Body of pancreas (tissue), 4 donors: ENCODE data around the gene CARD14. TPM values are rescaled to one million over a fixed set of nuclear protein-coding genes. Genes with fewer than 3 reads are reported as not detected.

ENCODE experiments used
- ATAC-seq: fragments of 150-250 bp; one replicate; pipeline ENCODE4 v1.9.1; 2016
- DNase-seq, 4 donors: peaks; one replicate each; pipeline ENCODE4 v3.0.0-alpha.2; 2019
- H3K27ac ChIP-seq, 4 donors: fragments of 200-600 bp; sonication (generic); 1 replicate in 3 of 4; 2 replicates in 1 of 4; pipeline versions ENCODE4 v1.5.1 to v1.6.1; 2016 to 2019; ENCODE audit warnings: mild to moderate bottlenecking in 1 of 4, mixed read lengths in 1 of 4, moderate library complexity in 1 of 4
- H3K27me3 ChIP-seq, 2 donors: fragments of 200-600 bp; sonication (generic); one replicate each; pipeline ENCODE4 v1.6.0; 2016; ENCODE audit warnings: mild to moderate bottlenecking in 1 of 2
- H3K36me3 ChIP-seq, 2 donors: fragments of 200-600 bp; sonication (generic); replicated peaks in 1 of 2; 2 replicates each; pipeline ENCODE4 v1.5.1; 2016; ENCODE audit warnings: low read depth in 2 of 2; ENCODE audit not compliant: insufficient read depth in 1 of 2
- H3K4me1 ChIP-seq: fragments of 200-600 bp; sonication (generic); one replicate; pipeline ENCODE4 v1.6.0; 2016
- H3K4me3 ChIP-seq, 2 donors: fragments of 200-600 bp; sonication (generic); 1 replicate in 1 of 2; 2 replicates in 1 of 2; pipeline ENCODE4 v1.5.1; 2016 to 2019
- H3K9me3 ChIP-seq, 3 donors: fragments of 200-600 bp; sonication (generic); 1 replicate in 2 of 3; 2 replicates in 1 of 3; pipeline ENCODE4 v1.5.1; 2016
- POLR2A ChIP-seq, 3 donors: fragments of 450-650 bp; IDR thresholded peaks; one replicate each; pipeline ENCODE4 v1.6.1; 2016; ENCODE audit warnings: antibody characterized with exemption in 3 of 3, mild to moderate bottlenecking in 2 of 3
- WGBS, 2 donors: methylation state at CpG; one replicate each; pipeline ENCODE4 v1.1.5; 2017; 5-methylcytosine and 5-hydroxymethylcytosine counted together
- intact Hi-C: fragments of 100-400 bp; cut with DNase I; formaldehyde crosslinking; loops from one replicate; pipeline ENCODE4 v1.15.1; 2023
- total RNA-seq, 2 donors: library from RNA; depleted of rRNA; stranded (reverse); fragments of >200 nt; gene quantifications; one replicate each; pipeline ENCODE4 v1.1.0, GENCODE V29; 2016
- TF ChIP-seq, protein P1 (sequence below), 7 experiments: fragments of 450-650 bp in 4 of 7; fragments of 200-600 bp in 3 of 7; sonication (generic) in 3 of 7; IDR thresholded peaks; one replicate each; pipeline ENCODE4 v1.5.1; 2016 to 2019; ENCODE audit warnings: antibody characterized with exemption in 7 of 7

CARD14 gene
- total RNA-seq, 2 donors from 2014 or later: not detected

DNA sequence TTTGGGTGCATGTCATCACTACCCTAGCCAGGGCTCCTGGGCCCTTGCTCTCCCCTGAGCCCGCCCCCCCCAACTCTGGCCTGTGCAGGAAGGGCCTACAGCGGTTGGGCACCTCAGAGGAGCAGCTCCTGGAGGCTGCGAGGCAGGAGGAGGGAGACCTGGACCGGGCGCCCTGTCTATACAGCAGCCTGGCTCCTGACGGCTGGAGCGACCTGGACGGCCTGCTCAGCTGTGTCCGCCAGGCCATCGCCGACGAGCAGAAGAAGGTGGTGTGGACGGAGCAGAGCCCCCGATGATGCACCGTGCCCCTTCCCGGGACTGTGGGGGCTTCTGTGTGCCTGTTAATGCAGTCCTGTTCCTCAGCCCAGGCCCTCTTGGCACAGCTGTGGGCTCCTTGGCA lies 38.2 kb downstream of the CARD14 start:
- Histone ChIP-seq H3K36me3 (peaks cover 0 to 7% of the 10 kb centered on the region in 2 donors), H3K4me3 (no peak overlapping the region), H3K27ac (no peak overlapping the region), H3K4me1 (no peaks in the 10 kb centered on the region), H3K27me3 (no peaks in the 10 kb centered on the region), H3K9me3 (no peaks in the 10 kb centered on the region)
- WGBS, 2 donors: 92 to 94% methylated on average over 13 to 14 of the region's 16 CpGs
- intact Hi-C loops: no loop called here
- no peak for ATAC-seq
- TF ChIP-seq, protein P1, sequence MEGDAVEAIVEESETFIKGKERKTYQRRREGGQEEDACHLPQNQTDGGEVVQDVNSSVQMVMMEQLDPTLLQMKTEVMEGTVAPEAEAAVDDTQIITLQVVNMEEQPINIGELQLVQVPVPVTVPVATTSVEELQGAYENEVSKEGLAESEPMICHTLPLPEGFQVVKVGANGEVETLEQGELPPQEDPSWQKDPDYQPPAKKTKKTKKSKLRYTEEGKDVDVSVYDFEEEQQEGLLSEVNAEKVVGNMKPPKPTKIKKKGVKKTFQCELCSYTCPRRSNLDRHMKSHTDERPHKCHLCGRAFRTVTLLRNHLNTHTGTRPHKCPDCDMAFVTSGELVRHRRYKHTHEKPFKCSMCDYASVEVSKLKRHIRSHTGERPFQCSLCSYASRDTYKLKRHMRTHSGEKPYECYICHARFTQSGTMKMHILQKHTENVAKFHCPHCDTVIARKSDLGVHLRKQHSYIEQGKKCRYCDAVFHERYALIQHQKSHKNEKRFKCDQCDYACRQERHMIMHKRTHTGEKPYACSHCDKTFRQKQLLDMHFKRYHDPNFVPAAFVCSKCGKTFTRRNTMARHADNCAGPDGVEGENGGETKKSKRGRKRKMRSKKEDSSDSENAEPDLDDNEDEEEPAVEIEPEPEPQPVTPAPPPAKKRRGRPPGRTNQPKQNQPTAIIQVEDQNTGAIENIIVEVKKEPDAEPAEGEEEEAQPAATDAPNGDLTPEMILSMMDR (IDR thresholded peaks at IDR 0.05): no peak
- no peak for TF ChIP-seq POLR2A (IDR thresholded peaks at IDR 0.05)
- DNase-seq: no peak

DNA sequence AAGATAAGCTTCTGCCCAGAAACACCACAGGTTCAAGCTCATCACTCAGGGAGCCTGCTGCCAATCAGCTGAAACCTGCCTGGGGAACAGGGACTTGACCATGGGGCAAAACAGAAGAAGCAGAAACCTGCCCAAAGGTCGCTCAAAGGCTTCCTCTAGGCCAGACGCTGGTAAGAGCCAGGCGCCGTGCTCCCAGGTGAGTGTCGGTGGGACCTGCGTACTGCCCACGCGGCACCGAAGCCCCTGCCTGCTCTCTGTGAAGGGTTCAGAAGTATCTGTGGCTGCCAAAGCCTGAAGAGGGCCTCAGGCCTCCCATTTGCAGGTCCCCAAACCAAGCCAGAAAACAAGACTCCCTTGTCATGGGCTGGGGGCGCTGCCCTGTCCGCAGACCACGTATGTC lies 39.9 kb downstream of the CARD14 start:
- intact Hi-C loops: no loop called here
- H3K36me3 ChIP-seq: peaks cover 0 to 7% of the 10 kb centered on the region in 2 donors
- no peak for TF ChIP-seq POLR2A (IDR thresholded peaks at IDR 0.05)
- TF ChIP-seq, protein P1 (IDR thresholded peaks at IDR 0.05): no peak

DNA sequence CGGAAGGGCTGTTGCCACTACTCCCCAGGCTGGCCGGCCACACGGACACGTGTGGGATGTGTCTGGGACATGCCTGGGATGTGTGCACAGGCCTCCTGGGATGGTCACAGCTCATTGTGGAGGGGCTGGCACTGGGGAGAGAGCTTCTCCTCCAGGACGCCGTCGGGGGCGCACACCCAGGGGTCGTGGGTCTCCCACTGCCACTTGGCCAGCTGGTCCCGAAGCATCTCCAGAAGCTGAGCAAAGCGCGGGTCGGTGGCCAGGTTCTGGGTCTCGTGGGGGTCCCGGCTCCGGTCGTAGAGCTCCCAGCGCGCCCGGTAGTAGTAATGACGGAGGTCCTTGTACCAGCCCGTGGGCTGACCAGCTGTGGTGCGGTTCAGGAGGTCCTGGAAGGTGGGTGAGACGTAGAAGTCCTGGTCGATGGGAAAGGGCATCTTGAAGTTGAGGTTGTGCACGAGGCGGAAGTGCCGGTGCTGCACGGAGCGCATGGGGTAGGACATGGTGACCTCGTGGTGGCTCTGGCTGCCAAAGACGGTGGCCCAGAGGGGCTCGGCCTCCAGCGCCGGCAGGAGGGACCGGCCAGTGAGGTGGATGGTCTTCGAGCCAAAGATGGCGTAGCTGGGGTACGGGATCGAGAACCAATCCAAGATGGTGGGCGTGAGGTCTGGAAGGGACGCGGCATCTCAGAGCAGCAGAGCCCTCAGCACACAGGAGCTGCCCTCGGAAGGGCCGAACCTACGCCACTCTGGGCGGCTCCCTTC lies 40.7 kb downstream of the CARD14 start:
- 92 to 100% methylated on average over 4 to 45 of the region's 47 CpGs for WGBS, 2 donors
- TF ChIP-seq, protein P1 (IDR thresholded peaks at IDR 0.05): no peak
- no peak for TF ChIP-seq POLR2A (IDR thresholded peaks at IDR 0.05)
- DNase-seq: no peak

More for the DNA sequence above, 39.9 kb downstream of the CARD14 start:
- H3K27ac ChIP-seq: no peak overlapping the region
- H3K9me3 ChIP-seq: no peaks in the 10 kb centered on the region
- no peak for DNase-seq
- H3K27me3 ChIP-seq: no peaks in the 10 kb centered on the region
- H3K4me3 ChIP-seq: no peak overlapping the region
- no peak for ATAC-seq
- H3K4me1 ChIP-seq: no peaks in the 10 kb centered on the region
- WGBS, 2 donors: 83 to 100% methylated on average over 4 to 12 of the region's 12 CpGs

GRCh38 chr17:80212109-80212508 lies 42.3 kb downstream of the CARD14 start:
- DNase-seq (no peak), ATAC-seq (no peak)
- intact Hi-C loops: no loop called here
- TF ChIP-seq, protein P1 (IDR thresholded peaks at IDR 0.05): no peak
- no peak for TF ChIP-seq POLR2A (IDR thresholded peaks at IDR 0.05)
- no peaks in the 10 kb centered on the region for H3K4me1 ChIP-seq
- no peak overlapping the region for H3K27ac ChIP-seq
- H3K27me3 ChIP-seq: no peaks in the 10 kb centered on the region
- H3K4me3 ChIP-seq: no peak overlapping the region
- no peaks in the 10 kb centered on the region for H3K9me3 ChIP-seq
- 90 to 93% methylated on average over 22 of the region's 22 CpGs for WGBS, 2 donors
- H3K36me3 ChIP-seq: peaks cover 0 to 7% of the 10 kb centered on the region in 2 donors

More for the DNA sequence above, 40.7 kb downstream of the CARD14 start:
- Histone ChIP-seq H3K36me3 (peaks cover 0 to 7% of the 10 kb centered on the region in 2 donors), H3K9me3 (no peaks in the 10 kb centered on the region), H3K27ac (no peak overlapping the region), H3K4me3 (no peak overlapping the region), H3K4me1 (no peaks in the 10 kb centered on the region), H3K27me3 (no peaks in the 10 kb centered on the region)
- intact Hi-C loops: no loop called here
- no peak for ATAC-seq

- 85 to 87% methylated on average over 7 to 12 of the region's 12 CpGs for WGBS, 2 donors
- ATAC-seq: no peak
- no peak overlapping the region for H3K27ac ChIP-seq
Measured at GRCh38 chr17:80212511-80212910, 42.7 kb downstream of the CARD14 start.

More at GRCh38 chr17:80212511-80212910, 42.7 kb downstream of the CARD14 start:
- DNase-seq: no peak
- H3K9me3 ChIP-seq: no peaks in the 10 kb centered on the region
- H3K4me1 ChIP-seq: peaks cover under 1% of the 10 kb centered on the region
- H3K4me3 ChIP-seq: no peak overlapping the region
- intact Hi-C loops: no loop called here
- H3K36me3 ChIP-seq: peaks cover 0 to 7% of the 10 kb centered on the region in 2 donors
- H3K27me3 ChIP-seq: no peaks in the 10 kb centered on the region
- TF ChIP-seq, protein P1 (IDR thresholded peaks at IDR 0.05): no peak
- TF ChIP-seq POLR2A (IDR thresholded peaks at IDR 0.05): no peak
